Measurements from ENCODE around the gene TSPAN9. TPM values are rescaled to one million over a fixed set of nuclear protein-coding genes. Genes with fewer than 3 reads are reported as not detected.

The TSPAN9 gene
- total RNA-seq, 1 experiment from 2014 or later, result 18.8 TPM

GRCh38 chr12:3225154-3225795 lies 148.1 kb downstream of the TSPAN9 start:
- in situ Hi-C loops (cut with HindIII; ENCODE audit: low sequenced_read_pairs), result no loop called here
- peak; percentile 57 for DNase-seq (ENCODE audit: low spot score)

- in situ Hi-C loops (cut with HindIII; ENCODE audit: low sequenced_read_pairs), result no loop called here
- no peak for DNase-seq (ENCODE audit: low spot score)
Observed at GRCh38 chr12:3225796-3226180, 148.6 kb downstream of the TSPAN9 start.

GRCh38 chr12:3226264-3226663 lies 149.1 kb downstream of the TSPAN9 start:
- no peak for DNase-seq (ENCODE audit: low spot score)
- in situ Hi-C loops (cut with HindIII; ENCODE audit: low sequenced_read_pairs), result no loop called here

GRCh38 chr12:3227076-3227975 lies 150.1 kb downstream of the TSPAN9 start:
- no peak for DNase-seq (ENCODE audit: low spot score)

GRCh38 chr12:3228552-3228951 lies 151.4 kb downstream of the TSPAN9 start:
- no peak for DNase-seq (ENCODE audit: low spot score)
- in situ Hi-C loops (cut with HindIII; ENCODE audit: low sequenced_read_pairs), result no loop called here

More at GRCh38 chr12:3227076-3227975, 150.1 kb downstream of the TSPAN9 start:
- in situ Hi-C loops (cut with HindIII; ENCODE audit: low sequenced_read_pairs), result no loop called here

- DNase-seq (ENCODE audit: low spot score), result no peak
- in situ Hi-C loops (cut with HindIII; ENCODE audit: low sequenced_read_pairs), result no loop called here
Observed at GRCh38 chr12:3229577-3229976, 152.4 kb downstream of the TSPAN9 start.

GRCh38 chr12:3230758-3231375 lies 153.7 kb downstream of the TSPAN9 start:
- in situ Hi-C loops (cut with HindIII; ENCODE audit: low sequenced_read_pairs), result no loop called here

GRCh38 chr12:3231399-3231876 lies 154.3 kb downstream of the TSPAN9 start:
- DNase-seq (ENCODE audit: low spot score), result no peak
- in situ Hi-C loops (cut with HindIII; ENCODE audit: low sequenced_read_pairs), result no loop called here

More at GRCh38 chr12:3230758-3231375, 153.7 kb downstream of the TSPAN9 start:
- DNase-seq (ENCODE audit: low spot score), result no peak

- in situ Hi-C loops (cut with HindIII; ENCODE audit: low sequenced_read_pairs), result no loop called here
- peak; percentile 71 for DNase-seq (ENCODE audit: low spot score)
Observed at GRCh38 chr12:3233797-3234196, 156.6 kb downstream of the TSPAN9 start.

- DNase-seq (ENCODE audit: low spot score), result no peak
- in situ Hi-C loops (cut with HindIII; ENCODE audit: low sequenced_read_pairs), result no loop called here
Observed at GRCh38 chr12:3236345-3237187, 159.4 kb downstream of the TSPAN9 start.

GRCh38 chr12:3238196-3238595 lies 161.0 kb downstream of the TSPAN9 start:
- in situ Hi-C loops (cut with HindIII; ENCODE audit: low sequenced_read_pairs), result no loop called here
- DNase-seq (ENCODE audit: low spot score), result no peak

- in situ Hi-C loops (cut with HindIII; ENCODE audit: low sequenced_read_pairs), result no loop called here
- no peak for DNase-seq (ENCODE audit: low spot score)
Observed at GRCh38 chr12:3241621-3242020, 164.4 kb downstream of the TSPAN9 start.

- in situ Hi-C loops (cut with HindIII; ENCODE audit: low sequenced_read_pairs), result no loop called here
- peak; percentile 40 for DNase-seq (ENCODE audit: low spot score)
Observed at GRCh38 chr12:3242199-3242863, 165.2 kb downstream of the TSPAN9 start.

- DNase-seq (ENCODE audit: low spot score), result peak; percentile 27
- in situ Hi-C loops (cut with HindIII; ENCODE audit: low sequenced_read_pairs), result no loop called here
Observed at GRCh38 chr12:3243376-3244084, 166.4 kb downstream of the TSPAN9 start.

- DNase-seq (ENCODE audit: low spot score), result peak; percentile 64
- in situ Hi-C loops (cut with HindIII; ENCODE audit: low sequenced_read_pairs), result no loop called here
Observed at GRCh38 chr12:3244219-3244750, 167.1 kb downstream of the TSPAN9 start.

GRCh38 chr12:3246253-3246652 lies 169.1 kb downstream of the TSPAN9 start:
- DNase-seq (ENCODE audit: low spot score), result no peak
- in situ Hi-C loops (cut with HindIII; ENCODE audit: low sequenced_read_pairs), result no loop called here

- in situ Hi-C loops (cut with HindIII; ENCODE audit: low sequenced_read_pairs), result no loop called here
Observed at GRCh38 chr12:3247077-3247476, 169.9 kb downstream of the TSPAN9 start.

More at GRCh38 chr12:3247077-3247476, 169.9 kb downstream of the TSPAN9 start:
- no peak for DNase-seq (ENCODE audit: low spot score)

Data from G401 (cell line).